Upper lobe of right lung (tissue), 1 donor: Measurements from ENCODE around the gene HERC2. TPM values are rescaled to one million over a fixed set of nuclear protein-coding genes. Genes with fewer than 3 reads are reported as not detected.

Source experiments
- ATAC-seq: fragments of 200-7000 bp; cut with Tn5 transposase; one replicate; pipeline ENCODE4 v1.9.1; 2020; ENCODE audit warnings: mild to moderate bottlenecking, moderate library complexity
- DNase-seq: peaks from one replicate; pipeline ENCODE4 v3.0.0-alpha.2; 2020
- H3K27ac ChIP-seq: fragments of 200-600 bp; one replicate; pipeline ENCODE4 v1.8.0; 2022
- H3K27me3 ChIP-seq: fragments of 200-600 bp; one replicate; pipeline ENCODE4 v1.8.0; 2022; ENCODE audit warnings: mild to moderate bottlenecking
- H3K36me3 ChIP-seq: fragments of 200-600 bp; one replicate; pipeline ENCODE4 v1.8.0; 2022
- H3K4me1 ChIP-seq: fragments of 200-600 bp; one replicate; pipeline ENCODE4 v1.8.0; 2022
- H3K4me3 ChIP-seq: fragments of 200-600 bp; one replicate; pipeline ENCODE4 v1.8.0; 2022; ENCODE audit warnings: mild to moderate bottlenecking
- H3K9me3 ChIP-seq: fragments of 200-600 bp; one replicate; pipeline ENCODE4 v1.8.0; 2022
- CTCF ChIP-seq: fragments of 200-600 bp; IDR thresholded peaks from one replicate; pipeline ENCODE4 v1.8.0; 2022; ENCODE audit warnings: antibody characterized with exemption
- intact Hi-C: fragments of 100-400 bp; cut with DNase I; formaldehyde crosslinking; loops from one replicate; pipeline ENCODE4 v1.11.0; 2022
- total RNA-seq: library from RNA; stranded (reverse); fragmentation: NEBNext Ultra II Directional; extraction: Animal tissue kit (Norgen Biotek cat#: 25700); gene quantifications from one replicate; pipeline ENCODE4 v1.2.1, GENCODE V29; 2021
- donor health status: DM: no; HTN: yes; CAD: no; lungs with severe emphysema.

HERC2 gene
- total RNA-seq, 1 donor from 2014 or later: 56.9 TPM

- ATAC-seq (no peak), DNase-seq (peak; percentile 39)
- H3K4me3 ChIP-seq: no peak overlapping the region
- no peak for TF ChIP-seq CTCF
- H3K36me3 ChIP-seq: peaks cover 88% of the 10 kb centered on the region
- no peaks in the 10 kb centered on the region for H3K4me1 ChIP-seq
- intact Hi-C loops: no loop called here
- no peak overlapping the region for H3K27ac ChIP-seq
- no peaks in the 10 kb centered on the region for H3K9me3 ChIP-seq
- no peaks in the 10 kb centered on the region for H3K27me3 ChIP-seq
Measured at GRCh38 chr15:28115871-28116270, 206.1 kb downstream of the HERC2 start.

- Histone ChIP-seq H3K27ac (no peak overlapping the region), H3K4me1 (no peaks in the 10 kb centered on the region), H3K9me3 (no peaks in the 10 kb centered on the region), H3K27me3 (no peaks in the 10 kb centered on the region), H3K4me3 (no peak overlapping the region), H3K36me3 (peaks cover 79% of the 10 kb centered on the region)
- no peak for TF ChIP-seq CTCF
- intact Hi-C loops: no loop called here
- peak; percentile 51 for DNase-seq
- ATAC-seq: no peak
Measured at GRCh38 chr15:28114721-28115622, 207.0 kb downstream of the HERC2 start.

GRCh38 chr15:28114114-28114455 is 207.9 kb downstream of the HERC2 start:
- Histone ChIP-seq H3K36me3 (peaks cover 74% of the 10 kb centered on the region), H3K4me1 (no peaks in the 10 kb centered on the region), H3K27me3 (no peaks in the 10 kb centered on the region), H3K27ac (no peak overlapping the region), H3K4me3 (no peak overlapping the region), H3K9me3 (no peaks in the 10 kb centered on the region)
- no peak for TF ChIP-seq CTCF
- intact Hi-C loops: no loop called here
- DNase-seq: no peak
- ATAC-seq: no peak

GRCh38 chr15:28113394-28114113 is 208.4 kb downstream of the HERC2 start:
- TF ChIP-seq CTCF: no peak
- intact Hi-C loops: no loop called here
- no peaks in the 10 kb centered on the region for H3K27me3 ChIP-seq
- no peak overlapping the region for H3K4me3 ChIP-seq
- peaks cover 69% of the 10 kb centered on the region for H3K36me3 ChIP-seq
- peak; percentile 22 for ATAC-seq
- peak; percentile 55 for DNase-seq
- no peaks in the 10 kb centered on the region for H3K4me1 ChIP-seq
- no peak overlapping the region for H3K27ac ChIP-seq
- no peaks in the 10 kb centered on the region for H3K9me3 ChIP-seq

- H3K9me3 ChIP-seq: no peaks in the 10 kb centered on the region
- peaks cover 65% of the 10 kb centered on the region for H3K36me3 ChIP-seq
- DNase-seq: peak; percentile 57
- no peak overlapping the region for H3K27ac ChIP-seq
- H3K4me3 ChIP-seq: no peak overlapping the region
- no peaks in the 10 kb centered on the region for H3K27me3 ChIP-seq
- ATAC-seq: no peak
- intact Hi-C loops: no loop called here
- H3K4me1 ChIP-seq: no peaks in the 10 kb centered on the region
- TF ChIP-seq CTCF: no peak
Measured at GRCh38 chr15:28112962-28113361, 209.0 kb downstream of the HERC2 start.
